Spleen (tissue), 11 donors: ENCODE data around the gene MGMT. TPM values are rescaled to one million over a fixed set of nuclear protein-coding genes. Genes with fewer than 3 reads are reported as not detected.
A peak's percentile ranks its signal among the peaks of the same experiment; 100 is the strongest.

Source experiments
- DNase-seq: peaks from one replicate; pipeline ENCODE4 v3.0.0-alpha.2; 2020
- H3K27ac ChIP-seq, 8 donors: fragments of 200-600 bp; sonication (generic) in 7 of 8; 1 replicate in 4 of 8; 2 replicates in 4 of 8; pipeline versions ENCODE4 v1.5.0 to v1.8.0; 2016 to 2021; ENCODE audit warnings: inconsistent platforms in 4 of 8, mild to moderate bottlenecking in 4 of 8, moderate library complexity in 1 of 8
- H3K27me3 ChIP-seq, 7 donors: fragments of 200-600 bp; sonication (generic) in 6 of 7; replicated peaks in 1 of 7; 1 replicate in 4 of 7; 2 replicates in 3 of 7; pipeline versions ENCODE4 v1.5.0 to v1.8.0; 2016 to 2021; ENCODE audit warnings: inconsistent platforms in 3 of 7, mild to moderate bottlenecking in 1 of 7
- H3K36me3 ChIP-seq, 6 donors: fragments of 200-600 bp; sonication (generic) in 5 of 6; 1 replicate in 4 of 6; 2 replicates in 2 of 6; pipeline versions ENCODE4 v1.5.0 to v1.8.0; 2016 to 2021; ENCODE audit warnings: inconsistent platforms in 2 of 6
- H3K4me1 ChIP-seq, 6 donors: fragments of 200-600 bp; sonication (generic) in 5 of 6; 1 replicate in 3 of 6; 2 replicates in 3 of 6; pipeline versions ENCODE4 v1.5.0 to v1.8.0; 2016 to 2021; ENCODE audit warnings: inconsistent platforms in 3 of 6
- H3K4me3 ChIP-seq, 8 donors: fragments of 200-600 bp; sonication (generic) in 7 of 8; 1 replicate in 4 of 8; 2 replicates in 4 of 8; pipeline versions ENCODE4 v1.5.0 to v1.8.0; 2016 to 2021; ENCODE audit warnings: inconsistent platforms in 4 of 8, mild to moderate bottlenecking in 4 of 8, moderate library complexity in 2 of 8
- H3K9me3 ChIP-seq, 8 donors: fragments of 200-600 bp; sonication (generic) in 7 of 8; 1 replicate in 4 of 8; 2 replicates in 4 of 8; pipeline versions ENCODE4 v1.5.0 to v1.8.0; 2016 to 2021; ENCODE audit warnings: inconsistent platforms in 4 of 8
- POLR2A ChIP-seq, 3 donors: fragments of 450-650 bp; IDR thresholded peaks; one replicate each; pipeline ENCODE4 v1.5.1; 2017; ENCODE audit warnings: antibody characterized with exemption in 3 of 3, mild to moderate bottlenecking in 1 of 3
- POLR2AphosphoS5 ChIP-seq, 3 donors: sonication (generic); formaldehyde crosslinking; IDR thresholded peaks; one replicate each; pipeline ENCODE4 v1.5.1; 2017; ENCODE audit warnings: antibody characterized with exemption in 3 of 3
- whole genome bisulfite sequencing, 5 donors: extraction: QIAGEN DNeasy Blood & Tissue Kit in 3 of 5; methylation state at CpG; one replicate each; pipeline versions ENCODE4 v1.1.5 to v1.1.7; 2013 to 2018; 5-methylcytosine and 5-hydroxymethylcytosine counted together
- intact Hi-C: fragments of 100-400 bp; cut with DNase I; formaldehyde crosslinking; loops from one replicate; pipeline ENCODE4 v1.15.0; 2023; ENCODE audit warnings: low total_unique reads
- polyA plus RNA-seq, 3 donors: library from polyadenylated mRNA; stranded (reverse); fragments of 200-250 nt; gene quantifications; one replicate each; pipeline ENCODE4 v1.2.1, GENCODE V29; 2013
- total RNA-seq, 7 donors: library from RNA; depleted of rRNA in 3 of 7; stranded (reverse); fragments of >200 nt in 3 of 7; fragmentation: NEBNext Ultra II Directional in 4 of 7; extraction: Animal tissue kit (Norgen Biotek cat#: 25700) in 4 of 7; gene quantifications; one replicate each; pipeline versions ENCODE4 v1.1.0 to v1.2.1, GENCODE V29; 2016 to 2021
- TF ChIP-seq, protein P1 (sequence below), 11 experiments: fragments of 200-600 bp in 7 of 11; fragments of 450-650 bp in 4 of 11; sonication (generic) in 4 of 11; IDR thresholded peaks in 8 of 11; conservative IDR thresholded peaks in 3 of 11; 1 replicate in 7 of 11; 2 replicates in 4 of 11; pipeline versions ENCODE4 v1.4.0 to v1.8.0; 2016 to 2021; ENCODE audit warnings: antibody characterized with exemption in 11 of 11, inconsistent platforms in 4 of 11, mild to moderate bottlenecking in 1 of 11
- donor health status: healthy with polysubstance abuse.
- donor health status: DM: no; HTN: no; CAD: no; lungs with moderate emphysema.
- donor health status: DM: no; HTN: no; CAD: no.
- donor health status: Bipolar disorder and iron deficiency.
- donor health status: healthy.
- donor health status: DM: no; HTN: no; CAD: no.
- donor health status: DM: yes; HTN: yes; CAD: no.

Gene MGMT
- total and polyA plus RNA-seq, 10 donors = 14.3 to 33.4 (median 21.7) TPM

GRCh38 chr10:129541200-129541599, 74.2 kb downstream of the MGMT start:
- Histone ChIP-seq H3K4me1 (peaks cover 0 to 9% (median 1%) of the 10 kb centered on the region in 6 donors), H3K4me3 (no peak overlapping the region), H3K9me3 (no peaks in the 10 kb centered on the region), H3K27ac (no peak overlapping the region), H3K27me3 (no peaks in the 10 kb centered on the region), H3K36me3 (peaks cover 0 to 40% (median 8%) of the 10 kb centered on the region in 6 donors)
- no peak for DNase-seq
- WGBS, 5 donors = 84 to 87% (median 85%) methylated on average over 9 of the region's 9 CpGs
- TF ChIP-seq, protein P1, sequence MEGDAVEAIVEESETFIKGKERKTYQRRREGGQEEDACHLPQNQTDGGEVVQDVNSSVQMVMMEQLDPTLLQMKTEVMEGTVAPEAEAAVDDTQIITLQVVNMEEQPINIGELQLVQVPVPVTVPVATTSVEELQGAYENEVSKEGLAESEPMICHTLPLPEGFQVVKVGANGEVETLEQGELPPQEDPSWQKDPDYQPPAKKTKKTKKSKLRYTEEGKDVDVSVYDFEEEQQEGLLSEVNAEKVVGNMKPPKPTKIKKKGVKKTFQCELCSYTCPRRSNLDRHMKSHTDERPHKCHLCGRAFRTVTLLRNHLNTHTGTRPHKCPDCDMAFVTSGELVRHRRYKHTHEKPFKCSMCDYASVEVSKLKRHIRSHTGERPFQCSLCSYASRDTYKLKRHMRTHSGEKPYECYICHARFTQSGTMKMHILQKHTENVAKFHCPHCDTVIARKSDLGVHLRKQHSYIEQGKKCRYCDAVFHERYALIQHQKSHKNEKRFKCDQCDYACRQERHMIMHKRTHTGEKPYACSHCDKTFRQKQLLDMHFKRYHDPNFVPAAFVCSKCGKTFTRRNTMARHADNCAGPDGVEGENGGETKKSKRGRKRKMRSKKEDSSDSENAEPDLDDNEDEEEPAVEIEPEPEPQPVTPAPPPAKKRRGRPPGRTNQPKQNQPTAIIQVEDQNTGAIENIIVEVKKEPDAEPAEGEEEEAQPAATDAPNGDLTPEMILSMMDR (IDR thresholded peaks at IDR 0.05 in 8 of 11, conservative IDR thresholded peaks at IDR 0.05 in 3 of 11) = no peak
- TF ChIP-seq POLR2AphosphoS5 (IDR thresholded peaks at IDR 0.05) (peak in 1 of 3 donors; percentile 47), POLR2A (IDR thresholded peaks at IDR 0.05) (no peak)
- intact Hi-C loops = no loop called here

- intact Hi-C loops = no loop called here
- TF ChIP-seq, protein P1 (IDR thresholded peaks at IDR 0.05 in 8 of 11, conservative IDR thresholded peaks at IDR 0.05 in 3 of 11) = no peak
- TF ChIP-seq POLR2AphosphoS5 (IDR thresholded peaks at IDR 0.05) (no peak), POLR2A (IDR thresholded peaks at IDR 0.05) (no peak)
- Histone ChIP-seq H3K9me3 (no peaks in the 10 kb centered on the region), H3K4me3 (no peak overlapping the region), H3K4me1 (peaks cover 0 to 9% (median 1%) of the 10 kb centered on the region in 6 donors), H3K36me3 (peaks cover 0 to 32% (median under 1%) of the 10 kb centered on the region in 6 donors), H3K27me3 (no peaks in the 10 kb centered on the region), H3K27ac (no peak overlapping the region)
- DNase-seq = no peak
- 91 to 97% (median 94%) methylated on average over 18 to 21 of the region's 21 CpGs for WGBS, 5 donors
These were observed 74.9 kb downstream of the MGMT start for GRCh38 chr10:129541748-129542487.

- 91 to 99% (median 97%) methylated on average over 10 of the region's 10 CpGs for WGBS, 5 donors
- TF ChIP-seq POLR2AphosphoS5 (IDR thresholded peaks at IDR 0.05) (no peak), POLR2A (IDR thresholded peaks at IDR 0.05) (no peak)
- TF ChIP-seq, protein P1 (IDR thresholded peaks at IDR 0.05 in 8 of 11, conservative IDR thresholded peaks at IDR 0.05 in 3 of 11) = no peak
- Histone ChIP-seq H3K36me3 (peaks cover 0 to 28% (median 0%) of the 10 kb centered on the region in 6 donors), H3K9me3 (no peaks in the 10 kb centered on the region), H3K4me3 (no peak overlapping the region), H3K27ac (no peak overlapping the region), H3K4me1 (peaks cover 0 to 9% (median 1%) of the 10 kb centered on the region in 6 donors), H3K27me3 (no peaks in the 10 kb centered on the region)
- DNase-seq = no peak
- intact Hi-C loops = no loop called here
These were observed 75.5 kb downstream of the MGMT start for GRCh38 chr10:129542589-129542988.
